Measurements from ENCODE around the gene ADAM12. TPM values are rescaled to one million over a fixed set of nuclear protein-coding genes. Genes with fewer than 3 reads are reported as not detected.

ADAM12 gene
- total RNA-seq, 2 experiments from 2014 or later = 0.60 to 1.6 TPM

DNA sequence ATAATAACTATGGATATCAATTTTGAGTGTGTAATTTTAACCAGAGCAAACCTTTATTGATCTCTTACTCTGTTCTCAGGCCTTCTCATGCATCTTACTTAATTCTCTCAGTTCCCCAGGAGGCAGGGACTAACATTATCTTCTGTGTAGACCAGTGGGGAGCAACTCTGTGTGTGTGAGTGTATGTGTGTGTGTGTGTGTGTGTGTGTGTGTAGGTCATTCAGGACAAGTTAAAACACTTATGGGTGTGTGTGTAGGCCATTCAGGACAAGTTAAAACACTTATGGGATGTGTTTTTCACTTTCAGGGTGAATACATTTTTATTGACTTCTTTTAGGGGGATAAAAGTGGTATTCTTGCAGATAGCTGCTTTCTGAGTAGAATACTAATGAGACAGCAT lies 145.0 kb downstream of the ADAM12 start:
- ChIA-PET POLR2A (no interaction called here), CTCF (no interaction called here)
- Mint-ChIP-seq H3K4me1 (ENCODE audit: low read depth) (no peaks in the 10 kb centered on the region), H3K36me3 (ENCODE audit: low read depth) (no peaks in the 10 kb centered on the region), H3K9me3 (ENCODE audit: insufficient read depth) (no peaks in the 10 kb centered on the region), H3K4me3 (no peak overlapping the region), H3K27me3 (ENCODE audit: low read depth) (no peaks in the 10 kb centered on the region), H3K27ac (no peak overlapping the region)
- no peak for DNase-seq
- ATAC-seq = no peak

DNA sequence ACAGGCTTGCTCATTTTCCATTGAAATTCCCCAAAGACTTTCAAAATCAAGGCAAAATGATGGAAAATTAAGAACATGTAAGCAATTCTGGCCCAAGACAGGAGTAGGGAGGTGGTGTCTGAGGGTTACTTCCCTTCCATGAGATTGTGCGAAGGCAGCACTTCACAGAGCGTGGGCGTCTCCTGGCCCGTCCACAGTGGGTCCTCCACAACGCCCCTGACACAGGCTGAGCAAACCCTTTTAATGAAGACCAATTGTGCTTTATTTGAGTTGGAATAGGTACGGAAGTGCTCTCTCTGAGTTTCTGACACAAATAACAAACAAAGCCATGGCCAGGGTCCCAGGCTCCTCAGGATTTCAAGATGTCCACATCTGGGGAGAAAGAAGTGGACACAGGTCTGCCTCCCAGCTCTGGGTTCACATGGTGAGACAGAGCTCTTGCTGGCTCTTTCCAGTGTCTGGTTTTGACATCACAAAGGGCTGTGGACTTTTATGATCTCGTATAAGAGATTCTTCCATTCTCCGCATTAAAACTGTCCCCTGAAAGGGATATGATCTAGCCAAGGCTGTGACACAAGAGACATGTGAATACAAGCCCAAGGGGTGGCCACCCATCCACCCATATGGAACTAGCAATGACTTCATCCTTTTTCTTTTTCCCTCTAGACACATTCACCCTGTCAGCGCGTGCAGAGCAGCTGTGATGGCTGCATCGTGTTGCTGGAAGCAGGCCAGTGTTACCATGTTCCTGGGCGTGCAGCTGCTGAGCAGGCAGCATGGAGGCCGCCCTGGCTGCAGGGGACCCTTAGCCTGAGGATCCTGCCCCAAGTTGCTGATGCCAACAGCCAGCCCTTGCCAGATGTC lies 145.6 kb downstream of the ADAM12 start:
- no peaks in the 10 kb centered on the region for H3K27me3 Mint-ChIP-seq (ENCODE audit: low read depth)
- H3K36me3 Mint-ChIP-seq (ENCODE audit: low read depth) = no peaks in the 10 kb centered on the region
- POLR2A ChIA-PET = no interaction called here
- H3K4me3 Mint-ChIP-seq = no peak overlapping the region
- no peaks in the 10 kb centered on the region for H3K4me1 Mint-ChIP-seq (ENCODE audit: low read depth)
- DNase-seq = no peak
- H3K9me3 Mint-ChIP-seq (ENCODE audit: insufficient read depth) = no peaks in the 10 kb centered on the region
- CTCF ChIA-PET = no interaction called here
- ATAC-seq = no peak
- H3K27ac Mint-ChIP-seq = no peak overlapping the region

DNA sequence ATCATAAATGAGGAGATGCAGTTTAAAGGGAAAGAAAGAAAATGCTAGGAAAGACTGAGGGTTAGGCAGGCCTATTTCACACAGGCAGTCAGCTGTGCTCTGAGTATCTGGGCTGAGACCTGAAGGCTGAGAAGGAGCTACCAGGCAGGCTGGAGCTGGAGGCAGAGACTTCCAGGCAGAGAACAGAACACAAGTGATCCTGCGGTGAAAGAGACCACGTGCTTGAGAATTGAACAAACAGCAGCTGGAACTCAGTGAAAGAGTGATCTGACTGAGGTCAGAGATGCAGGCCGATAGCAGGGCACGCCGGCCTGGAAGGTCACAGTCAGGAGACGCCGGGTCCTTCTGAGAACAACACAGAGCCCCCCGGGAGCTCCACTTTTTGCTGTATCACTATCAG lies 147.8 kb downstream of the ADAM12 start:
- POLR2A ChIA-PET = no interaction called here
- Mint-ChIP-seq H3K4me3 (no peak overlapping the region), H3K9me3 (ENCODE audit: insufficient read depth) (no peaks in the 10 kb centered on the region), H3K4me1 (ENCODE audit: low read depth) (no peaks in the 10 kb centered on the region), H3K27ac (no peak overlapping the region), H3K36me3 (ENCODE audit: low read depth) (no peaks in the 10 kb centered on the region), H3K27me3 (ENCODE audit: low read depth) (no peaks in the 10 kb centered on the region)
- CTCF ChIA-PET = no interaction called here
- no peak for DNase-seq
- ATAC-seq = no peak

DNA sequence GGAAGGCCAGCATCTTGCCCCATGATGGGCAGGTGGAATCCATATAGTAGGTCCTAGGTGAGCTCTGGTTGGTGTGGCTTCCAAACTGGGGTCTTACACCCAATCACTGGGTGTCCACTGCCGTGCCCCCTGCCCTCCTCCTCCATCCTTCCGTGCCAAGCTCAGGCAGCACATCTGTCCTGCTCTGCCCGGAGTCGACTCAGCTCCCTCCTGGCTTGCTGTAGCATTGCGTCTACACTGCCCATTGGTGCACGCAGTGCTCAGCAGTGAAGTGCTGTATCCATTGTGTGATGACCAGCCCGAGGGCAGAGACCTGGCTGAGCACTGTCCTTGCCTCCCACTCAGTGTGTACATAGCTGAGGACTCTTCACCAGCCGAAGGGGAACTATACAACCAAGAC lies 148.4 kb downstream of the ADAM12 start:
- no peak overlapping the region for H3K27ac Mint-ChIP-seq
- no peaks in the 10 kb centered on the region for H3K27me3 Mint-ChIP-seq (ENCODE audit: low read depth)
- no peaks in the 10 kb centered on the region for H3K9me3 Mint-ChIP-seq (ENCODE audit: insufficient read depth)
- H3K4me3 Mint-ChIP-seq = no peak overlapping the region
- no peaks in the 10 kb centered on the region for H3K36me3 Mint-ChIP-seq (ENCODE audit: low read depth)
- ChIA-PET CTCF (no interaction called here), POLR2A (no interaction called here)
- H3K4me1 Mint-ChIP-seq (ENCODE audit: low read depth) = no peaks in the 10 kb centered on the region
- ATAC-seq = no peak
- no peak for DNase-seq

DNA sequence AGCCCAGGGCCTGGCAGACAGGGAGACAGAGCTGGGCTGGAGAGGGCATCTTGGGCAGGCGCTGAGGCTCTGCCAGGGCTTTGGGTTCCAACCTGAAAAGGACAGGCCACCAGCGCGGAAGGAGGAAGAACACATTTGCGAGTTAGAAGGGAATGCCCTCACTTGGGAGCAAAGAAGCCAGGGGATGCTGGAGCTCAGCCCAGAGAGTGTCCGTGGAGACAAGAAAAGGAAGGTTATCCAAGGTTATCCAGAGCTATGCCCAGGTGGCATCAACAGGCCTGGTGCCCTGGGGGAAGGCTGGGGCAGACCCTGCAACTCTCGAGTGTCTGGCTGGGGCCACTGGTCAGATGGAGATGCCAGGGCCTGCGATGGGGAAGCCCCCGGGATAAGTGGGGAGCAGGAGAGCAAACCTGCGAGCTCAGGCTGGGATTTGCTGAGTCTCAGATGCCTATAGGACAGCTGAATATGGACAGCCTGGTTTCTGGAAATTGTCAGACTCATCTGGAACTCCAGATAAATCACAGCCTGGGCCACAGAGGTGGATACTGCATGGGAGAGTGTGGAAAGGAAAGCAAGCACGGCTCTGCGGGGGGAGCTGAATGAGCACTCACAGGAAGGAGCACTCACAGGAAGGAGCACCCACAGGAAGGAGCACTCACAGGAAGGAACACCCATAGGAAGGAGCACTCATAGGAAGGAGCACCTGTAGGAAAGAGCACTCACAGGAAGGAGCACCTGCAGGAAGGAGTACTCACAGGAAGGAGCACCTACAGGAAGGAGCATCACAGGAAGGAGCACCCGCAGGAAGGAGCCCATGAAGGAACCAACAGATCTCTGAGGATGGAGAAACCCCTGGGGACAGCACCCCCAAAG lies 152.1 kb downstream of the ADAM12 start:
- ATAC-seq (no peak), DNase-seq (no peak)
- no peaks in the 10 kb centered on the region for H3K27me3 Mint-ChIP-seq (ENCODE audit: low read depth)
- no peak overlapping the region for H3K4me3 Mint-ChIP-seq
- no peaks in the 10 kb centered on the region for H3K4me1 Mint-ChIP-seq (ENCODE audit: low read depth)
- POLR2A ChIA-PET = no interaction called here
- peaks cover 4% of the 10 kb centered on the region for H3K9me3 Mint-ChIP-seq (ENCODE audit: insufficient read depth)
- no peaks in the 10 kb centered on the region for H3K36me3 Mint-ChIP-seq (ENCODE audit: low read depth)
- CTCF ChIA-PET = no interaction called here
- no peak overlapping the region for H3K27ac Mint-ChIP-seq

DNA sequence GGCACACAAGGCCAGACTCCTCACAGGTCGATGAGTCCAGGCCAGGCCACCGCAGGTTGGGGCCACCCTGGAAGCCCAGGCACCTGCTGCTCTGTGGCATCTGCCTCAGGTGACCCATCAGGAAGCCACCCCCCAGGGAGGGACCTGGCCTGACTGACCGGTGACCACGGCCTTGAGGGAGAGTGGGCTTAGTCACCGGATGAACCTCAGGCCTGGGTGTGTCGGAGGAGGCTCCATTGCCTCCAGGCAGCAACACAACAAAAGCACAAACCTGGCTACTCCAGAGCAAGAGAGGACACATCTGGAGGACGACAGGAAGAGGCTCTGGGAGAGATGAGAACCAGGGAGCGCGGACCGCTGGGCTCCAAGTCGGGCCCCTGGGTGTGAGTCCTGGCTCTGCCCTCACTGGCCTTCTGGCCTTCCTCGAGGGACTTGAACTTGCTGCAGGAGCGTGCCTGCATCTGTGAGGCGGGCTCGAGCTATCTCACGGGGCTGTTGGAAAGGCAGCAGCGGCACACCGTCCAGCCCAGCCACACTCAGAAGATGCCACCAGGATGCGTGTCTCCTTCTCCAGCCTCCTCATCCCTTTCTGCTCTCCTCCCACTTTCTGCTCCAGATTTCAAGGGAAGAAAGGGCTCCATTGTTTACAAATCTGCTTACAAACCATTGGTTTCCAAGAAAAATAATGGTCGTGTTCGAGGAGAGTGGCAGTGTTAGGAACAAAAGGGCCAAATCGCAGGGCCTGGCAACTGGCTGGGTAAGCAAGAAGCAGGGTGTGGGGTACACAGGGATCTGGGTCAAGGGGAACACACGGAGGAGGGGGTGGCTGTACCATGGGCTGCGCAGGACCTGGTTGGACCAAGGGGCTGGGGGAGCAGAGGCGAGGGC lies 152.9 kb downstream of the ADAM12 start:
- Mint-ChIP-seq H3K4me1 (ENCODE audit: low read depth) (no peaks in the 10 kb centered on the region), H3K36me3 (ENCODE audit: low read depth) (no peaks in the 10 kb centered on the region), H3K27ac (no peak overlapping the region), H3K27me3 (ENCODE audit: low read depth) (no peaks in the 10 kb centered on the region), H3K4me3 (no peak overlapping the region), H3K9me3 (ENCODE audit: insufficient read depth) (peaks cover 4% of the 10 kb centered on the region)
- ChIA-PET CTCF (no interaction called here), POLR2A (no interaction called here)
- ATAC-seq (no peak), DNase-seq (no peak)

DNA sequence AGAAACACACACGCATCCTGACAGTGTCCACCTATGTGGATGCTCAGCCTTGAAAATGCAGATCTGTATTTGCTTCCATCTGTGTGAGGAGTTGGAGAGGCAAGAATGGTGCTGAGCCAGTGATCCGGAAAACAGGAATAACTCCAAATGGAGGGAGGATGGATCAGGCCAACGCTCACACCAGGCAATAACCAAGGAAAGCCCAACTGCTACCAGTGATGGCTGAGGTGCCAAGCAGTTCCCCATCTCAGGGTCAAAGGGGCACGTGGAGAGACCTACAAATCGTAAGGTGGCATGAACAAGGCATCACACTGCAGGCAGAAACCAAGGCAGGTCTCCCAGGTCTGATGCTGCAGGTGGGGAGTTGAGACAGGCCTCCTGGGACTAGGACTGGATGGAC lies 153.6 kb downstream of the ADAM12 start:
- Mint-ChIP-seq H3K27ac (no peak overlapping the region), H3K36me3 (ENCODE audit: low read depth) (no peaks in the 10 kb centered on the region), H3K9me3 (ENCODE audit: insufficient read depth) (peaks cover 4% of the 10 kb centered on the region), H3K4me3 (no peak overlapping the region), H3K27me3 (ENCODE audit: low read depth) (no peaks in the 10 kb centered on the region), H3K4me1 (ENCODE audit: low read depth) (no peaks in the 10 kb centered on the region)
- no peak for DNase-seq
- POLR2A ChIA-PET = no interaction called here
- CTCF ChIA-PET = no interaction called here
- ATAC-seq = no peak

DNA sequence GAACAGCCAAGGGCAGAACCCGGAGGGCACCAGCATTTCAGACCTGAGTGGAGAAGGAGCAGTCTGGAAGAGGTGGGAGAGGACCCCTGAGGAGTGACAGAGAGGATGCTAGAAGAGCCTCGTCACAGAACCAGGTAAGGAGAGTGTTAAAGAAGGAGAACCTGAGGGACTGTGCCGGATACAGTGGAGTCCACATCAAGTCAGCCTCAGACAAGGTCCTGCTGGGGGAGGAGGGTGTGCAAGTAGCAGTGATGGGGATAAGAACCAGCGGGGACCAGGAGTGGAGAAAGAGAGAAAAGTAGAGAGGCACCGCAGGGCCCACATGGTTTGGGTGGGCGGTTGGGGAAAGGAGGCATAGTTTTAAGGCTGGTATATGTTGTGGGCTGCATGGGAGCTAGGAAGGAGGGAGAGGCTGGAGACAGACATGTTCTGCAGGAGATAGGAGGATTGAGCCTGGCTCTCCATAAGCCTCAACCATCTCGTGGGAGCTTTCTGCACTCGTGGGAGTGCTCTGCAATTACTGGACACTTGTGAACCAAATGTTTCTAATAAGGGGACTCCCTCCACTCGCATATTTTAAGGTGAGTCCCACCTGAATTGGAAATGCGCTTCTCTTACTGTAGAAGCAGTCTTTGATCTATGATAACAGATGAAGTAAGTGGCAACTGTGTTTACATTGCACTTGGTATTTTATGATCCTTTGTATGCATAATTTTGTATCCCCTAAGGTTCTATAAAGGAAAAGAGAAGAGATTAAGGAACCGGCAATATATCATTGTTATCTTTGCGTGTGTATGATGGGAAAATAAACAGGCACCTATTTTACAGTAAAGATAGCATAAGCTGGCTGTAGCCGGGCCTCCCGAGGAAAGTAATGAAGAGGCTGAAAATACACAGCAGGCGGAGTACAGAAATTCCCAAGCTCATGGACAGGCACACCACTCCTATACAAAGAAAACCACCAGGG lies 154.8 kb downstream of the ADAM12 start:
- Mint-ChIP-seq H3K27ac (no peak overlapping the region), H3K27me3 (ENCODE audit: low read depth) (no peaks in the 10 kb centered on the region), H3K4me3 (no peak overlapping the region), H3K9me3 (ENCODE audit: insufficient read depth) (peaks cover 4% of the 10 kb centered on the region), H3K4me1 (ENCODE audit: low read depth) (no peaks in the 10 kb centered on the region), H3K36me3 (ENCODE audit: low read depth) (no peaks in the 10 kb centered on the region)
- POLR2A ChIA-PET = no interaction called here
- no peak for ATAC-seq
- DNase-seq = no peak
- CTCF ChIA-PET = no interaction called here

DNA sequence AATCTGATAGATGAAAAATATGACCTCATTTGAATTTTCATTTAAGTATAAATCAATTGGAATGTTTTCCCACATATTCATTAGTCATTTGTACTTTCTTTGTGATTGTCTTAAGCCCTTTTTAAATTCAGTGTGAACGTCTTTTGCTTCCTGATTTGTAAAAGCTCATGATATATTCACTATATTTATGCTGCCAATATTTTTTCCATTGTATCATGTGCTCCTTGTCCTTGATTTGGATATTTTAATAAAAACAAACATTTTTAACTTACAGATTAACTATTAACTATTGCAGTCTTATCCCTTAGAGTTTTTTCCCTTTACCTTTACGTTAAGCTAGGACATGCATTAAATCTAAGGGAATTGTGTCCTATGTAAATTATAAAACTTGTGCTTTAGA lies 157.7 kb downstream of the ADAM12 start:
- H3K27me3 Mint-ChIP-seq (ENCODE audit: low read depth) = no peaks in the 10 kb centered on the region
- no peak overlapping the region for H3K4me3 Mint-ChIP-seq
- ATAC-seq (no peak), DNase-seq (no peak)
- ChIA-PET CTCF (no interaction called here), POLR2A (no interaction called here)
- H3K9me3 Mint-ChIP-seq (ENCODE audit: insufficient read depth) = peaks cover 4% of the 10 kb centered on the region
- no peak overlapping the region for H3K27ac Mint-ChIP-seq
- H3K4me1 Mint-ChIP-seq (ENCODE audit: low read depth) = no peaks in the 10 kb centered on the region
- H3K36me3 Mint-ChIP-seq (ENCODE audit: low read depth) = no peaks in the 10 kb centered on the region

DNA sequence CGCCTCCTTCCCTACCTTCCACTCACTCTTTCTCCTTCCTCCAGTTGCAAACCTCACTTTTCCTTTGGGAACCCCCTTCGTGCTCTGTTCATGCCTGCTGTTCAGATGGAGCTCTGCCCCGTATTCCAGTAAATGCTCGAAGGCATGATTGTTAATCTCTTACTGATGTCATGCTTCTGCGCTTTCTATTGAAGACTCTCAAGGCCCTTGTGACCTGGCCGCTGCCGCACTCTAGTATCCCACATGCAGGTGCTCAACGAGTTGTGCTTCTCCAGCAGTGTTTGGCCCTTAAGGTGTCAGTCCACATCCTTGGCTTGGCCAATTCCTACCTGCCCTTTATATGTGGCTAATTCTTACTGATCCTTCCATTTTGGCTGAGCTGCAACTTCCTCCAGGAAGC lies 158.6 kb downstream of the ADAM12 start:
- DNase-seq = no peak
- H3K27ac Mint-ChIP-seq = no peak overlapping the region
- no peak for ATAC-seq
- H3K4me1 Mint-ChIP-seq (ENCODE audit: low read depth) = no peaks in the 10 kb centered on the region
- CTCF ChIA-PET = no interaction called here
- no peak overlapping the region for H3K4me3 Mint-ChIP-seq
- POLR2A ChIA-PET = no interaction called here
- no peaks in the 10 kb centered on the region for H3K36me3 Mint-ChIP-seq (ENCODE audit: low read depth)
- H3K9me3 Mint-ChIP-seq (ENCODE audit: insufficient read depth) = peaks cover 4% of the 10 kb centered on the region
- H3K27me3 Mint-ChIP-seq (ENCODE audit: low read depth) = no peaks in the 10 kb centered on the region

DNA sequence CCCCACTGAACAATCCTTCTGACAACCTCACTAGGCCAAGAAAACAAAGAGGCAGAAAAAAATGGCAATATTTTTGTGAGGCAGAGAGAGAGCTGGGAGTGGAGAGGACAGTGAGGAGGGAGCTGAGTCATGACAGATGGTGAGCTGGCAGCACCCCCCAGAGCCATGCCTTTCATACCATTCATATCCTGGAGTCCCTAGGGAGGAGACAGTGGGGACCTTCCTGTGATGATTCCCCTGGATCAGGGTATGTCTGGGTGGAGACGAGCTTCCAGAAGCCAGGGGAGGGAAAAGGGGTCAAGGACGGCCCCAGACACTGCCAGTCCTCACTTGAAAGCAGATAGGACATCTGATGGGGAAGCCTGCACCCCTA lies 160.5 kb downstream of the ADAM12 start:
- no peaks in the 10 kb centered on the region for H3K27me3 Mint-ChIP-seq (ENCODE audit: low read depth)
- POLR2A ChIA-PET = no interaction called here
- no peak for ATAC-seq
- CTCF ChIA-PET = interaction anchor here (1.4 kb wide), 1 partner anchor 14 kb away, joined by 3 read pairs; no protein-coding TSS in a partner anchor
- no peaks in the 10 kb centered on the region for H3K36me3 Mint-ChIP-seq (ENCODE audit: low read depth)
- no peaks in the 10 kb centered on the region for H3K9me3 Mint-ChIP-seq (ENCODE audit: insufficient read depth)
- no peak overlapping the region for H3K4me3 Mint-ChIP-seq
- no peak overlapping the region for H3K27ac Mint-ChIP-seq
- DNase-seq = no peak
- H3K4me1 Mint-ChIP-seq (ENCODE audit: low read depth) = no peaks in the 10 kb centered on the region

Measured in activated CD8-positive, alpha-beta T cell treated with anti-CD3 and anti-CD28 coated beads, Interleukin-2, amount 10 ng/mL, durations not matched to agents 7 days and 5 days (primary cell).